Pulmonary artery endothelial cell (primary cell): ENCODE data around the gene IDS. TPM values are rescaled to one million over a fixed set of nuclear protein-coding genes. Genes with fewer than 3 reads are reported as not detected.
A peak's percentile ranks its signal among the peaks of the same experiment; 100 is the strongest.
"Not testable (repeated sequence)": the region's sequence is repeated elsewhere in the genome, so short reads cannot be mapped to it uniquely, and the experiment has no call there.

Experiments
- DNase-seq: peaks from one replicate; pipeline ENCODE4 v3.0.0-alpha.2; 2011; ENCODE audit warnings: low read depth, low spot score
- total RNA-seq: library from RNA; depleted of rRNA; stranded (reverse); fragments of >200 nt; gene quantifications from 2 replicates; pipeline ENCODE4 v1.2.3, GENCODE V29; 2014

Gene IDS
- 26.3 and 35.3 TPM in 2 replicates for total RNA-seq

GRCh38 chrX:149504915-149505651 is at the start of gene IDS:
TSS of gene IDS (minus strand) at chrX:149505306. CDS start at chrX:149505137, 169 bp downstream.
- peak; percentile 56 for DNase-seq

GRCh38 chrX:149551939-149552248 is 46.8 kb upstream of the IDS start:
- not testable (repeated sequence) for DNase-seq

- DNase-seq = not testable (repeated sequence)
Measured at GRCh38 chrX:149551245-149551938, 46.3 kb upstream of the IDS start.

- not testable (repeated sequence) for DNase-seq
Measured at GRCh38 chrX:149550454-149550853, 45.3 kb upstream of the IDS start.

- DNase-seq = not testable (repeated sequence)
Measured at GRCh38 chrX:149549701-149550100, 44.6 kb upstream of the IDS start, which contains the start of gene HSFX3. TSS of gene HSFX3 (minus strand) at chrX:149549924. CDS start at chrX:149549852, 72 bp downstream.

- DNase-seq = not testable (repeated sequence)
Measured at GRCh38 chrX:149547782-149548181, 42.7 kb upstream of the IDS start.

- DNase-seq = not testable (repeated sequence)
Measured at GRCh38 chrX:149546962-149547361, 41.9 kb upstream of the IDS start.

- not testable (repeated sequence) for DNase-seq
Measured at GRCh38 chrX:149545545-149546543, 40.7 kb upstream of the IDS start.

GRCh38 chrX:149541521-149542047 is 36.5 kb upstream of the IDS start:
- no peak for DNase-seq

- DNase-seq = peak; percentile 85
Measured at GRCh38 chrX:149540621-149541520, 35.8 kb upstream of the IDS start, which contains the start of gene EOLA1. TSS of gene EOLA1 (plus strand) at chrX:149541012. CDS start at chrX:149545631, 4,619 bp downstream.

GRCh38 chrX:149540131-149540620 is 35.1 kb upstream of the IDS start:
- DNase-seq = peak; percentile 64

- peak; percentile 71 for DNase-seq
Measured at GRCh38 chrX:149539283-149540130, 34.4 kb upstream of the IDS start.

- DNase-seq = not testable (repeated sequence)
Measured at GRCh38 chrX:149537474-149537873, 32.4 kb upstream of the IDS start.

GRCh38 chrX:149534926-149535602 is 30.0 kb upstream of the IDS start:
- DNase-seq = not testable (repeated sequence)

- DNase-seq = not testable (repeated sequence)
Measured at GRCh38 chrX:149533999-149534398, 28.9 kb upstream of the IDS start.

- DNase-seq = not testable (repeated sequence)
Measured at GRCh38 chrX:149532868-149533267, 27.8 kb upstream of the IDS start.

GRCh38 chrX:149531599-149531998 is 26.5 kb upstream of the IDS start:
- no peak for DNase-seq

GRCh38 chrX:149528381-149528780 is 23.3 kb upstream of the IDS start:
- no peak for DNase-seq
